Fibroblast of lung (primary cell): ENCODE results near the gene OPRM1.

Source experiments
- EZH2 ChIP-seq: IDR thresholded peaks from 2 replicates; pipeline ENCODE4 v1.5.1; 2012; ENCODE audit warnings: low read length, control low read depth, mild to moderate bottlenecking; ENCODE audit errors: missing control alignments
- TF ChIP-seq, protein P1 (sequence below), 2 donors: IDR thresholded peaks in 1 of 2; conservative IDR thresholded peaks in 1 of 2; 1 replicate in 1 of 2; 2 replicates in 1 of 2; pipeline ENCODE4 v1.5.1; 2011 to 2012; ENCODE audit warnings: low read length in 2 of 2, control low read depth in 1 of 2, inconsistent platforms in 1 of 2, low read depth in 1 of 2, mild to moderate bottlenecking in 1 of 2

- TF ChIP-seq, protein P1, sequence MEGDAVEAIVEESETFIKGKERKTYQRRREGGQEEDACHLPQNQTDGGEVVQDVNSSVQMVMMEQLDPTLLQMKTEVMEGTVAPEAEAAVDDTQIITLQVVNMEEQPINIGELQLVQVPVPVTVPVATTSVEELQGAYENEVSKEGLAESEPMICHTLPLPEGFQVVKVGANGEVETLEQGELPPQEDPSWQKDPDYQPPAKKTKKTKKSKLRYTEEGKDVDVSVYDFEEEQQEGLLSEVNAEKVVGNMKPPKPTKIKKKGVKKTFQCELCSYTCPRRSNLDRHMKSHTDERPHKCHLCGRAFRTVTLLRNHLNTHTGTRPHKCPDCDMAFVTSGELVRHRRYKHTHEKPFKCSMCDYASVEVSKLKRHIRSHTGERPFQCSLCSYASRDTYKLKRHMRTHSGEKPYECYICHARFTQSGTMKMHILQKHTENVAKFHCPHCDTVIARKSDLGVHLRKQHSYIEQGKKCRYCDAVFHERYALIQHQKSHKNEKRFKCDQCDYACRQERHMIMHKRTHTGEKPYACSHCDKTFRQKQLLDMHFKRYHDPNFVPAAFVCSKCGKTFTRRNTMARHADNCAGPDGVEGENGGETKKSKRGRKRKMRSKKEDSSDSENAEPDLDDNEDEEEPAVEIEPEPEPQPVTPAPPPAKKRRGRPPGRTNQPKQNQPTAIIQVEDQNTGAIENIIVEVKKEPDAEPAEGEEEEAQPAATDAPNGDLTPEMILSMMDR (conservative IDR thresholded peaks at IDR 0.05 in 1 of 2, IDR thresholded peaks at IDR 0.05 in 1 of 2; ENCODE audit: low read depth in 1 of 2, low read length in 2 of 2): no peak
- TF ChIP-seq EZH2: no peak
These were observed 8.4 kb upstream of the OPRM1 start for GRCh38 chr6:154030646-154031045.
